Dedifferentiated amniotic fluid mesenchymal stem cell (primary cell): Measurements from ENCODE around the gene KIF4A.
"Not testable (repeated sequence)": the region's sequence is repeated elsewhere in the genome, so short reads cannot be mapped to it uniquely, and the experiment has no call there.

Source experiments
- DNase-seq: peaks from one replicate; pipeline ENCODE4 v3.0.0-alpha.2; 2016; ENCODE audit errors: extremely low spot score

KIF4A gene, protein sequence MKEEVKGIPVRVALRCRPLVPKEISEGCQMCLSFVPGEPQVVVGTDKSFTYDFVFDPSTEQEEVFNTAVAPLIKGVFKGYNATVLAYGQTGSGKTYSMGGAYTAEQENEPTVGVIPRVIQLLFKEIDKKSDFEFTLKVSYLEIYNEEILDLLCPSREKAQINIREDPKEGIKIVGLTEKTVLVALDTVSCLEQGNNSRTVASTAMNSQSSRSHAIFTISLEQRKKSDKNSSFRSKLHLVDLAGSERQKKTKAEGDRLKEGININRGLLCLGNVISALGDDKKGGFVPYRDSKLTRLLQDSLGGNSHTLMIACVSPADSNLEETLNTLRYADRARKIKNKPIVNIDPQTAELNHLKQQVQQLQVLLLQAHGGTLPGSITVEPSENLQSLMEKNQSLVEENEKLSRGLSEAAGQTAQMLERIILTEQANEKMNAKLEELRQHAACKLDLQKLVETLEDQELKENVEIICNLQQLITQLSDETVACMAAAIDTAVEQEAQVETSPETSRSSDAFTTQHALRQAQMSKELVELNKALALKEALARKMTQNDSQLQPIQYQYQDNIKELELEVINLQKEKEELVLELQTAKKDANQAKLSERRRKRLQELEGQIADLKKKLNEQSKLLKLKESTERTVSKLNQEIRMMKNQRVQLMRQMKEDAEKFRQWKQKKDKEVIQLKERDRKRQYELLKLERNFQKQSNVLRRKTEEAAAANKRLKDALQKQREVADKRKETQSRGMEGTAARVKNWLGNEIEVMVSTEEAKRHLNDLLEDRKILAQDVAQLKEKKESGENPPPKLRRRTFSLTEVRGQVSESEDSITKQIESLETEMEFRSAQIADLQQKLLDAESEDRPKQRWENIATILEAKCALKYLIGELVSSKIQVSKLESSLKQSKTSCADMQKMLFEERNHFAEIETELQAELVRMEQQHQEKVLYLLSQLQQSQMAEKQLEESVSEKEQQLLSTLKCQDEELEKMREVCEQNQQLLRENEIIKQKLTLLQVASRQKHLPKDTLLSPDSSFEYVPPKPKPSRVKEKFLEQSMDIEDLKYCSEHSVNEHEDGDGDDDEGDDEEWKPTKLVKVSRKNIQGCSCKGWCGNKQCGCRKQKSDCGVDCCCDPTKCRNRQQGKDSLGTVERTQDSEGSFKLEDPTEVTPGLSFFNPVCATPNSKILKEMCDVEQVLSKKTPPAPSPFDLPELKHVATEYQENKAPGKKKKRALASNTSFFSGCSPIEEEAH

DNA sequence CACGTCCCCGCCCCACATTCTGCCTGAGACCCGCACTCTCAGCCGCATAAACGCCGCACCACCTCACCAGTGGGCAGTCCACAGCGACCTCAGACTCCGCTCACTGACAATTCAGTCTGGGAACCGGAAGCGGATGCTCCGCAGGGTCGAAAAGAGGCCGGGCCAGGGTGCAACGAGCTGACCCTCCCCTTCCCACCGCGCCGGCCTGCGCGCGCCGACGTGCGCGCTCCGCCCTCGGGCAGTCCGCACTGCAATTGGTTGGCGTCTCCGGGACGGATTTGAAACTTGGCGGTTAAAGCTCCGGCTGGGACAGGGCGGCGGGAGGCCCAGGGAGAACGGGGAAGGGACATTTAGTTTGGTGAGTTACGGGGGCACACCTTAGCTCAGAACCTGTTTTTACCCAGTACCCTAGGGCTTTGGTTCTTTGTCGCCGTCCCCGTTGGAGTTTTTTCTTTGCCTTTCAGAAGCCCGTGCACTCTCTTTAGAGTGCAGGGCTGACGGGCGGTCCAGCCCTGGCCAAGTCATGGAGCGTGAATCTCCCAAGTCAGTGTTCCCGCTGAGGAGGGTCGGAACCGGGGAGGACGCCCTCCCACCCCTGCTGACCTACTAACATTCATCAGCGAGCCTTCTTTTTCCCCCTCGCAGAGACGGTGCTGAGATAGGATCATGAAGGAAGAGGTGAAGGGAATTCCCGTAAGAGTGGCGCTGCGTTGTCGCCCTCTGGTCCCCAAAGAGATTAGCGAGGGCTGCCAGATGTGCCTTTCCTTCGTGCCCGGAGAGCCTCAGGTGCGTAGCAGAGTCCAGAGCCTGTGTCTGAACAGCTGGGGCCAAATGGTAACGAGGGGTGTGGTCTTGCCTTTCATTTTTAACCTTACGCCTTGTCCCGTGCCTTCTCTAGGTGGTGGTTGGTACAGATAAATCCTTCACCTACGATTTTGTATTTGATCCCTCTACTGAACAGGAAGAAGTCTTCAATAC lies at the start of gene KIF4A, which contains the start of gene PDZD11:
TSS of gene KIF4A (plus strand) at position 312 of the 978 bp plus-strand sequence. CDS start at position 667, 355 bp downstream.
TSS of gene PDZD11 (minus strand) at position 135 of the 978 bp plus-strand sequence. CDS start 586 bp downstream, outside the sequence.
- peak; percentile 61 for DNase-seq

- DNase-seq, result no peak
Observed at GRCh38 chrX:70240751-70241150, 49.2 kb upstream of the KIF4A start.

- no peak for DNase-seq
Observed at GRCh38 chrX:70241501-70241900, 48.4 kb upstream of the KIF4A start.

DNA sequence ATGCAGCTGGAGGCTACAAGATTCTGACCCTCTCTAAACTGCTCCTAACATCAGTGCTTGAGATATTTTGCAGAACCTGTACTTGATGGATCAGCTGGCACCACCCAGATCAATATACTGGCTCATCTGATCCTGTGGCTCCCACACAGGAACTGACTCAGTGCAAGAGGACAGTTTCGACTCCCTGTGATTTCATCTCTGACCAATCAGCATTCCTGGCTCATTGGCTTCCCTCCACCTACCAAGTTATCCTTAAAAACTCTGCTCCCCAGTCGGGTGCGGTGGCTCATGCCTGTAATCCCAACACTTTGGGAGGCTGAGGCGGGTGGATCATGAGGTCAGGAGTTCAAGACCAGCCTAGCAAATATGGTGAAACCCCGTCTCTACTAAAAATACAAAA lies 46.3 kb upstream of the KIF4A start:
- DNase-seq, result not testable (repeated sequence)

DNA sequence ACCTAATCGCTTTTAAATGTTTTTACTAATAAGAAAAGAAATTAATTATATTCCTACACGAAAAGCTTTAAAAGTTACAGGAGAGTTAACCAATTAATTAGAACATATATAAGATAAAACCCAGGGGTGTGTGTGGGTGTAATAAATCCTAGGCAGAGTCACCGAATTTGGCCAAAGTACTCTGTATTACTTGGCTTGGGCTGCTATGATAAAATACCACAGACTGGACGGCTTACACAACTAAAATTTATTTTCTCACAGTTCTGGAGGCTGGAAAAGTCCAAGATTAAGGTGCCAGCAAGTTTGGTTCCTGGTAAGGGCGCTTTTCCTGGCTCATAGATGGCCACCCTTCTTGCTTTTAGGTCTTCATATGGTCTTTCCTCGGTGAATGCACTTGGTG lies 45.0 kb upstream of the KIF4A start:
- DNase-seq, result no peak

DNA sequence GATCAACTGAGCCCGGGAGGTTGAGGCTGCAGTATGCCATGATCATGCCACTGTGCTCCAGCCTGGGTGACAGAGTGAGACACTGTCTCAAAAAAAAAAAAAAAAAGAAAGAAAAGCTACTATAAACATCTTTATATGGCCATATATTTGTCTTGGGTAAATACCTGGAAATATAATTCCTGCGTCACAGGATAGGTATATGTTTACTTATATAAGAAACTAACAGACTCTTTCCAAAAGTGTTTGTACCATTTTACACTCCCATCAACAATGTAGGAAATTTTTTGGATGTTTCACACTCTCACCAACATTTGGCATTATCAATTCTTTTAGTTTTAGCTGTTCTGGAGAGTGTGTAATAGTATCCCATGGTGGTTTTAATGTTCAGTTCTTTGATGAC lies 42.7 kb upstream of the KIF4A start:
- no peak for DNase-seq

DNA sequence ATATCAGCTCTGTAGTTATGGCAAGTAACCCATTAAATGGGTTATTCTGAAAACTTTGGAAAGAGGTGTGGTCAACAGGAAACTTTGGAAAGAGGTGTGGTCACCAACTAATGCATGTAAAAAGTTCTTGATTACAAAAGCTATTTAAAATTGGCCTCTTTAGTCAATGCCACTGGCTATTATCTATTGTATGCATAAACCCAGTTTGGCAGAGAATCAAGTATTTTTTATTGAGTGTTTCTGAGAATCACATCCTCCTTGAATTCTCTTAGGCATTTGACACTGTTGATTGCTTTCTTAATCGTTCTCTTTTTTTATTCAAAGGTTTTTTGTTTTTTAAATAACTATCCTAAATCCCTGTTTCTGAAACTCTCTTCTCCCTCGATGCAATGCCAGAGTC lies 37.4 kb upstream of the KIF4A start:
- DNase-seq, result no peak

DNA sequence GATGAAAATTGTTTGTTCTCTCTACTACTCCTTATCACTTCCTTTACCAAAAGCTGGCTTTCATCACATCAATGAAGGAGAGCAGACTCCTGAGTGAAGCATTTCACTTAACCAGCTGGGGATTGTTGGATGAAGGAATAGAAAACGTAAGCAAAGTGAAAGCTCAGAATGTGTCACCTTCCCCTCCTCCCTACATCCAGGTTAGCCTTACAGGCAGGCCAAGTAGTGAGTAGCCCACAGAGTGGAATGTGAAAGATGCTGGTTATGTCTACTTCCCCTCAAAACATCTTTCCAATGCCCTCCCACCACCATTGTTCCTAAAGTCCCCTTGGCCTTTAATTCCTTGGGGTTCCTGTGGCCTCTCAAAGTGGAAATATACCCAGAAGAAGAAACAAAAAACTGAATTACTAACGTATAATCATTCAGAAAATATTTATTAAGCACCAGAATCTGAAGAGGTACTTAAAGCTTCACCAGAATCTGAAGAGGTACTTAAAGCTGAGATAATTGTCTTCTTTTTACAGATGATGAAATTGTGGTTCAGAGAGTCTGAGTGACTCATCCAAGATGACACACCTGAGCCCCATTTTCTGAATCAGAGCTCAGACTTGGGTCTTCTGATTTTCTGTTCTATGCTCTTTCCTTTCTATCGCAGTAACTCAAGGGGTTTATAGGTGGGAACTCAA lies 36.4 kb upstream of the KIF4A start:
- DNase-seq, result no peak

- no peak for DNase-seq
Observed at GRCh38 chrX:70254063-70254400, 35.9 kb upstream of the KIF4A start.

DNA sequence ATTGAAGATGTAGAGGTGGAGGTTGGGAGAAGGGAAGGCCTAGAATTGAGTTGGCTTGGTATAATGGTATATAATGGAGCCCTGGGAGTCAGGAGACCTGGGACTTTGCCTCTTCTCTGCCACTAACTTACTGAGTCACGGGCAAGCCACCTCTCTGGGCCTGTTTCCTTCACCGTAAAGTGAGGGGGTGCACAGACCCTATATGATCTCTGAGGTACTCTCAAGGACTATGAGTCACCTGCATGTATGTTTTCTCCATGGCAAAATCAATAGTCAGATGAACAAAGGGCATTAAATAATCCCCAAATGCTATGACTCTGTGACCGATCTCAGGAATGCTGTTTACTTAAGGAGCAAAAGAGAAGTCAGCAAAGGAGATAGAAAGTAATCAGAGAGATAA lies 35.0 kb upstream of the KIF4A start:
- DNase-seq, result no peak

GRCh38 chrX:70255452-70255851 lies 34.5 kb upstream of the KIF4A start:
- no peak for DNase-seq

DNA sequence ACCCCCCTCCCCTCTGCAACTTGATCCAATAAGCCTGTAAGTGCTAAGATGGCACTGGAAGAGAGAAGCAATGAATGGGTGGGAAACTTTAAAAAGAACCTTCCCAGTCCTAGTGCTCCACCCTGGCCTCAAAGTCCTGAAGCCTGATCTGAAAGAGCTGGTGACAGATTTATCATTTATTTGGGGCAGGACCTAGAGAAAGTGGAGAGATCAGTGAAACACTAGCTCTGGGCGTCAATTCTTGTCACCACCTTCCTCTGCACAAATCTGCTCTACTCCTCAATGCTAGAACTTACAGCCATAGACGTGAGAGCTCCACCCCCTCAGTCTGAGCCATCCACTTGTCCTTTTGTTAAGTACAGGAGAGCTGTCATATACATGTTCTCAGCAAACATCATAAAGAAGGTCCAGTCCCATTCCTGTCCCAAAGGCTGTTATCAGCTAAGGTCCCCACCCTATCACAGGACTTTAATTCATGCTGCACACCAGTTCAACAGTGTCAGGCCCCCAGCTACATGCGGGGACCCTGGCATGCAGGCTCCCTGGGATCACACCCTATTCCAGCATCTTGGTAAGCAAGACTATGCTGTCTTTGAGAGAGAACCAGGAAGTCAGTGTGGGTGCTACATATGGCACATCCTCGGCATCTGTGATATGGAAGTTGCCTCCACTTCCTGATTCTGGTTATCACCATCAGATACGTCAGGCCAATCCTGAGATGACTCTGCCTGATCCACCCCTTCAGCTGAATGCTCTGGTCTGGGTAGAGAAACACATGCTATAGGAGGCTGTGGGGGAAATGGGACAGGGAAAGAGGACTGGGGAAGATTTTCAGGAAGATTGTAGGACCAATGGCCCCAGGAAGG lies 32.2 kb upstream of the KIF4A start:
- no peak for DNase-seq

DNA sequence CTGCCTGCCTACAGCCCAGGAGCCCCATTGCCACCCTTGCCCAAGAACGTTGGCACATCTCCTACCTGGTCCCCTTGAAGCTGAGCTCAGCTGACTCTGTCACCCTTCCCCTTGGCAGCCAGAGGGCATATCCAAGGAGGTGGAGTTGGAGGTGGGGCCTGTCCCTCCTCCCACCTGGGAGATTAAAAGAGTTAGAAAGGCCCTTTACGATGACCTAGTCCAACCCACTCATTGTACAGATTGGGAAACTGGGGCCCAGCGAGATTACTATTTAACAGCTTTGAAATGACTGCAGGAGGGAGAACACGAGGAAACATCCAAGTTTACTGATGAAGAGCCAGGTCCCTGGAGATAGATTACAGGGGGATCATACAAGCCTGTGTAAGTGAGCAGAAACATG lies 29.8 kb upstream of the KIF4A start, which contains the start of gene P2RY4:
TSS of gene P2RY4 (minus strand) at position 101 of the 400 bp plus-strand sequence. CDS start 580 bp downstream, outside the sequence.
- no peak for DNase-seq

- DNase-seq, result no peak
Observed at GRCh38 chrX:70262952-70263567, 26.8 kb upstream of the KIF4A start.

GRCh38 chrX:70264784-70265183 lies 25.1 kb upstream of the KIF4A start:
- DNase-seq, result no peak

DNA sequence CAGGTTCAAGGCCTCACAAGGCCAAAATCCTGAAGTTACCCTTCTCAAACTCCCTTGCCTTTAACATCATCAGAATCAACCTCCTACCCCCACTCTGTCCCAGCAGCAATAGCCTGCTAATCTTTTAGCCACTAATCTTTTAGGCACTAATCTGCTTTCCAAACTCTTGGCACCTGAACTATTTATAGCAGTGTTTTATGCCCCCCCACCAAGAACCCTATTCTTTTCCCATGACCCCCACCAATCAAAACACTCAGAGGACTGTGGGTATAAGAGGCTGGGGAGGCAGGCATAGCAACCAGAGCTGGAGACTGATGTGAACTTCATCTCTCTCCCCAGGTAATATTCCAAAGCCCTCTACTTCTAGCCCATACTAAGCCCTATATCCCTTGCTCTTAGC lies 21.9 kb upstream of the KIF4A start, which contains the start of gene ARR3:
TSS of gene ARR3 (plus strand) at position 301 of the 400 bp plus-strand sequence. CDS start 1,052 bp downstream, outside the sequence.
- DNase-seq, result no peak

DNA sequence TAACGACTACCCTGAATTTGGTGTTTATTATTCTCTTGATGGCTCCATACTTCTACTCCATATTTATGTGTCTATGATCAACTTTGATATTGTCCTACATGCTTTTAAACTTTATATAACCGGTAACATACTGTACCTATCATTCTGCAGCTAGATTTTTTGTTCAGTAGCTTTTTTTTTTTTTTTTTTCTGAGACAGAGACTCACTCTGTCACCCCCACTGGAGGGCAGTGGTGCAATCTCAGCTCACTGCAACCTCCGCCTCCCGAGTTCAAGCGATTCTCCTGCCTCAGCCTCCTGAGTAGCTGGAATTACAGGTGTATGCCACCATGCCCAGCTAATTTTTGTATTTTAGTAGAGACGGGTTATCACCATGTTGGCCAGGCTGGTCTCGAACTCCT lies 15.9 kb upstream of the KIF4A start:
- DNase-seq, result not testable (repeated sequence)

GRCh38 chrX:70279081-70279480 lies 10.8 kb upstream of the KIF4A start:
- no peak for DNase-seq

DNA sequence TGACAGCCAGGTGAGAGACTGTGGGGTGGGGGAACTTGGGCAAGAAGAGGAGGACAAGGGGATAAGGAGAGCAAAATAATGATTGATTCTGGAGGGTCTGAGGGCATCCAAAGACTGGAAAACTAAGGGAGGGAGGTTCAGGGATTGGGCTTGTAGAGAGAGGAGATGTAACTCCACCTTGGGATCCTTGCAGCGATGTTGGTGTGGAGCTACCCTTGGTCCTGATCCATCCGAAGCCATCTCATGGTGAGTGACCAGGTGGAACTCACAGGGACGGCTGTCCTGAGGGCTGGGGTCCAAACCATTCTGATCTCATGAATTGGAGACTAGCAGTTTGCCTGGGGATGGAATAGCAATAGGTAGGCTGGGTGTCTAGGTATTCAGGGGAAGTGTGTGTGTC lies 9.3 kb upstream of the KIF4A start:
- no peak for DNase-seq
